Ovary (tissue), 3 donors: Measurements from ENCODE around the gene ARFIP1.

Experiments
- EP300 ChIP-seq: sonication (generic); formaldehyde crosslinking; IDR thresholded peaks from one replicate; pipeline ENCODE4 v1.6.1; 2017; ENCODE audit warnings: antibody characterized with exemption
- TF ChIP-seq, protein P1 (sequence below), 3 donors: fragments of 450-650 bp in 2 of 3; fragments of 200-600 bp in 1 of 3; IDR thresholded peaks; one replicate each; pipeline versions ENCODE4 v1.5.1 to v1.8.0; 2016 to 2022; ENCODE audit warnings: antibody characterized with exemption in 3 of 3, mild to moderate bottlenecking in 1 of 3
- donor health status: DM: no; HTN: no; CAD: no.

DNA sequence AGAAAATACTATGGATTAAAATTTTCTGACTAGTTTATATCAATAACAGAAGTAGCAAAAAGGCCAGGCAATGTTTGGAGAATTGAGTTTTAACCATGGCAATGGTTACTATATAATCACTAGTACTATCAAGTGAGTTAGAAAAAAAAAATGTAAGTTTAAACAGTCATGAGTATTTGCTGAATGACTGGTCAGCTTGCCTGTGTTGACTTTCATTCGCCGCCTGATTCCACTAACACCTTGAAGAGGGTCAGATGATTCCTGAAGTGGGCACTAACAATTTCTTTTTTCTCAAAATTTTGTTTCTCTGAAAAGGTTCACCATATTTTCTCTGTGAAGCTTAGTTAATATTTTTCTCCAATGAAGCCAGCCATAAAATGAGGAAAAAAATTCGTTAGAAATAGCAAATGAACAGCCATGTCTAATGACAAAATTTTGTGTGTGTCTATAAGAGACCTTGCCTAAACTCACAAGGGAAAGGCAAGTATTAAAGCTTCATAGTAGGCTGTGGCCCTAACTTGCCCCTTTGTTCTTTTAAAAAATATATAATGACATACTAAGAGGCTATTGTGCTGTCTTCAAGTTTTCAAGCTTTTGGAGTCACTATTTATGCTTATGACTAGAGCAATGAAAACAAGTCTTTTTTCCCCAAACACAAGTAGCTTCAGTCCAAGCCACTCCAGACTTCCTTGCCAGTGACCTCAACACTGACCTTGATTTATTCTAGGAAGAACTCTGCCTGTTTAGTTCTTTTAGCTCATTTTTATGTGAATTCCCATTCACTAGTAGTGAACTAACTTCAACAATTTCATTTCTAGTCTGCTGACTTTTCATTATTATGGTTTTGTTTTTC is 138.0 kb downstream of the ARFIP1 start:
- TF ChIP-seq EP300: no peak
- TF ChIP-seq, protein P1, sequence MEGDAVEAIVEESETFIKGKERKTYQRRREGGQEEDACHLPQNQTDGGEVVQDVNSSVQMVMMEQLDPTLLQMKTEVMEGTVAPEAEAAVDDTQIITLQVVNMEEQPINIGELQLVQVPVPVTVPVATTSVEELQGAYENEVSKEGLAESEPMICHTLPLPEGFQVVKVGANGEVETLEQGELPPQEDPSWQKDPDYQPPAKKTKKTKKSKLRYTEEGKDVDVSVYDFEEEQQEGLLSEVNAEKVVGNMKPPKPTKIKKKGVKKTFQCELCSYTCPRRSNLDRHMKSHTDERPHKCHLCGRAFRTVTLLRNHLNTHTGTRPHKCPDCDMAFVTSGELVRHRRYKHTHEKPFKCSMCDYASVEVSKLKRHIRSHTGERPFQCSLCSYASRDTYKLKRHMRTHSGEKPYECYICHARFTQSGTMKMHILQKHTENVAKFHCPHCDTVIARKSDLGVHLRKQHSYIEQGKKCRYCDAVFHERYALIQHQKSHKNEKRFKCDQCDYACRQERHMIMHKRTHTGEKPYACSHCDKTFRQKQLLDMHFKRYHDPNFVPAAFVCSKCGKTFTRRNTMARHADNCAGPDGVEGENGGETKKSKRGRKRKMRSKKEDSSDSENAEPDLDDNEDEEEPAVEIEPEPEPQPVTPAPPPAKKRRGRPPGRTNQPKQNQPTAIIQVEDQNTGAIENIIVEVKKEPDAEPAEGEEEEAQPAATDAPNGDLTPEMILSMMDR (IDR thresholded peaks at IDR 0.05): no peak
